HS-27A (cell line): ENCODE measurements around the gene ADAMTS14.

Experiments
- DNase-seq: peaks from one replicate; pipeline ENCODE4 v3.0.0-alpha.2; 2012; ENCODE audit warnings: low read depth, missing footprints

ADAMTS14 gene

DNA sequence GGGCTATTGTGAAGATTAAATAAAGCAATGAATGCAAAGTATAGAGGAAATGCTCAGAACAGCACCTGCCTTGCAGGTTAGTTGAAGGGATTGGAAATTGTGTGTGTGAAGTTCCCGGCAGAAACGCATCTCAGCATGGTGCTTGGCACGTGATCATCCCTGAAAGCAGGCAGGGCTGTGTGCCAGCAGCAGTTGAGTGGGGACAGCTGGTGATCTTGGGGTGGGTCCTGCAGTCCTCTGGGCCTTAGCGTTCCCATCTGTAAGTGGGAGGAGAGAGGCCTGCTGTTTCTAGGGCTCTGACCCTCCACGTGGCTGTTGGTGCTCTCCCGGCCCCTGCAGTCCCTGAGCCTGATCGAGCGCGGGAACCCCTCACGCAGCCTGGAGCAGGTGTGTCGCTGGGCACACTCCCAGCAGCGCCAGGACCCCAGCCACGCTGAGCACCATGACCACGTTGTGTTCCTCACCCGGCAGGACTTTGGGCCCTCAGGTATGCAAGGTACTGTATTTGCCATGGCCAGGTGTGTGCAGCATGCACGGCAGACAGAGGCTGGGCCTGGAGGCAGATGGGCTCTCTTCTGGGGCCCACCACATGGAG lies 57.6 kb downstream of the ADAMTS14 start:
- DNase-seq, result no peak

DNA sequence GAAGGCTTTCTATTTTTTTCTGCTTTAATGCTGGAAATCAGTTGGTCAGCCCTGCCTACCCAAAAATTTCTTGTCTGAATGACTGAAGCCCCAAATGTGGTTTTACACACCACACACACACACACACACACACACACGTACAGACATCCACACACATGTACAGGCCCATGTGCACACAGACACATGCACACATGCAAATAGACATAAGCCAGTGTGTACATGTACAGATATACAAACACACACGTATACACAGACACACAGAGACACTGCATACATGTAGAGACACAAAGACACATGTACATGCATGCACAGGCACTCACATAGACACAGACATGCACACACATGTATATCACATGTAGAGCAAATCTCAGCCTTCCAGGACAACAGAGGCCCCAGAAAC lies 58.6 kb downstream of the ADAMTS14 start:
- no peak for DNase-seq

DNA sequence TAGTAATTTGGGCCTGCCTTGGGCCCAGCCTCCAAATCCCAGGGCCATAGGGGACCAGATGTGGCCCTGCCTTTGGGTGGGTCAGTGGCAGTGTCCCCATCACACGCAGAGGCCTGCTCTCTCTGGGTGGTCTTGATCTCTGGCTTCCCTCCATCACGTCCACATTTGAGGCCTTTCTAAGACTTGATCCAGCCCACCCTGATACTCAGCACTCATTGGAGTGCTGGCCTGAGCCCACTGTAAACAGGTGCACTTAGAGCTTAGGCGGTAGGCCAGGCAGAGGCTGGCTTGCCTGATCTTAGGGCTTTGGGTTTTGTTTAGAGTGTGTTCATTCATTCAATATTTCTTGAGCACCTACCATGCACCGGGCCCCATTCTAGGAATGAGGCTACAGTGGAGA lies 60.3 kb downstream of the ADAMTS14 start:
- no peak for DNase-seq

DNA sequence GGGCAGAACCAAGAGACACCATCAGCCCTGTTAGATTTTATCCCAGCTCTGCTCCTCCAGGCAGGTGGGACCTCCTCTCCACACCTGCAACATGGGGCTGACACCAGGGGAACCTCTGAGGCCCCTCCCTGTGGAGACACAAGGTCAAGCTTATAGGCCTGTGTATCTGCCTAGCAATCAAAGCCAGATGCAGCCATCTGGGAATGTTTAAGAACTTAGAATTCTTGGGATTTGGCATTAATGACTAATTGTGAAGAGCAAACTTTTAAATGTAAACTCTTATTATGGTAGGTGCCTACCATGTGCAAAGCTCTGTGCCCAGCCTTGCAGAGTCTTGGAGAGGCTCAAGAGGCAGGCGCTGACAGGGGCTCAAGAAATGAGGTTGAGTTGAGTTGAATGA lies 60.7 kb downstream of the ADAMTS14 start:
- DNase-seq, result no peak

DNA sequence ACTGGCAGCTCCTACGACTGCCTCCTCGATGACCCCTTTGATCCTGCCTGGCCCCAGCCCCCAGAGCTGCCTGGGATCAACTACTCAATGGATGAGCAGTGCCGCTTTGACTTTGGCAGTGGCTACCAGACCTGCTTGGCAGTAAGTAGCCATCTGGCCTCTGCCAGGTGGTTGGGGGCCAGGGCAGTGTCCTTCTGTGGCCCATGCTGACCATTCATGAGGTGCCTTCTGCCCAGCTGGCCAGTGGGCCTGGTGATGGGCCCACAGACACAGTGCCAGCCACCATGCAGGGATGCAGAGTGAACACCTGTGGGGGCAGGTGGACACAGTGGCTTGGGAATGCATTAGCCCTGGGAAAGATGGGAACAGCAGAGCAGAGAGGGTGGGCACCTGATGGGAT lies 62.9 kb downstream of the ADAMTS14 start:
- no peak for DNase-seq

DNA sequence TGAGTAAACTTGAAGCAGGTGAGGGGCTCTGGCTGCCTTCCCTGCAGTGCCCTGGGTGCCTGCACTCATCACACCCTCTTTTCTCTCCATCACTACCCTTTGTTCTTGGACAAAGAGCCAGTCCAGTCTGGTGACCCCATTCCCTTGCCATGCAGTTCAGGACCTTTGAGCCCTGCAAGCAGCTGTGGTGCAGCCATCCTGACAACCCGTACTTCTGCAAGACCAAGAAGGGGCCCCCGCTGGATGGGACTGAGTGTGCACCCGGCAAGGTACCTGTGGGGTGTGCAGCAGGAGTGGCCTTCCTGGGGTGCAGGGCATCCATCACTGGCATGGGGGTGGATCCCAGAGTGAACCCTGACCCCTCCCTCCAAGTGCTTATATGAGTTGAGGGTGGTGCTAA lies 64.2 kb downstream of the ADAMTS14 start:
- DNase-seq, result no peak

DNA sequence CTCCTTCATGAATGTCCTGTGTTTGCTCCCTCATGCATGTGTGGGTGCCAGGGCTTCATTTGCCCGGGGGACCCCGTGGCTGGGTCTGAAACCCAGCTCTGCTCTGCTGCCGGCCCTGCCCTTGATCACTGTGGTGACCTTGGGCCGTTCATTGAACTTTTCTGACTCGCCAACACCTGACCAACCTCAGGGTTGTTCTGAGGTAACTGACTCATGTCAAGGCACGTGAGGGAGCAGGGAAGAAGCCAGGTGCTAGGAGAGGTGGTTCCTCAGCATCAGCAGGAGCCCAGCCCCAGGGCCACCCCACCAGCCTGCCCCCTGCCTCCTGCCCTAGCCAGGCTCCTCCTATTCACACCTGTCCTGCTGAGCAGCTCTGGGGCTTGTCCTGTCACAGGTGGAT lies 64.9 kb downstream of the ADAMTS14 start:
- no peak for DNase-seq

DNA sequence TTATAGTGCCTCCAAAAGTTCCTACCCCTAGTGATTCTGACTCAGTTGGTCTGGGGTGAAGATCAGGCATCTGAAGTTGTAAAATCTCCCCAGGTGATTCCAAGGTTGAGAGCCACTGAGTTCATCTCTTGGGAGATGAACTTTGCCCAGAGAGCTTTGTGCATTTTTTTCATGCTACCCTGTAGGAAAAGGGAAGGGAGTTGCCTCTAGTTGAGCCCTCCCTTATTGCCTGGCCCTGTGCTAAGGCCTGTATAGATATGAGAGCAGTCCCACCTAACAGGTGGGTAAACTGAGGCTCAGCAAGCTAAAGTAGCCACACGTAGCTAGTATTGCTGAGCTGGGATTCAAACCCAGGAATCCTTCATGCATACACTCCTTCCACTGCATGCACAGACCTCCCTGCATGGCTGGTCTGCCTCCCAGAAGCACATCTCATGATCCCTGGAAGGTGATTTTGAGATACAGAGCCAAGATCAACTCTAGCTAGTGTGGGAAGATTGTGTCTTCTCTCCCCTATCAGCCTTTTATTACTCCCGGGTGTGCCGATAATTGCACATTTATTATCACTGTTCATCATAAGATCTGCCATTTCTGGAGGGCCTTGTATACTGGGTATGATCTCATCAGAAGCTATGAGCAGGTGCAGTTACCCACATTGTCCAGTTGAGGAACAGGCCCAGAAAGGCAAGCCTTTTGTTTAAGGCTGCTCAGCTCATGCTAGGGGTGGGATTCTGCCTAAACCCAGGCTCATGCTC lies 65.9 kb downstream of the ADAMTS14 start:
- DNase-seq, result no peak

DNA sequence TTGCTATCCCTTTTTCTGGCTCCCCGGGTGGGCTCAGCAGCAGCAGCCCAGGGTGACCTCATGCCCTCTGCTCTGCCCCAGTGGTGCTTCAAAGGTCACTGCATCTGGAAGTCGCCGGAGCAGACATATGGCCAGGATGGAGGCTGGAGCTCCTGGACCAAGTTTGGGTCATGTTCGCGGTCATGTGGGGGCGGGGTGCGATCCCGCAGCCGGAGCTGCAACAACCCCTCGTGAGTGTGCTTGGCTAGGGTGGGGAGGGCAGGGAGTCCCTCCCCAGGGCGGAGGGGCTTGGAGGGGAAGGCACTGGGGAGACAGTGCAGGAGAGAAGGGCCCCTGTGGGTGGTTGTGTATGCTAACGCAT lies 66.4 kb downstream of the ADAMTS14 start:
- no peak for DNase-seq

DNA sequence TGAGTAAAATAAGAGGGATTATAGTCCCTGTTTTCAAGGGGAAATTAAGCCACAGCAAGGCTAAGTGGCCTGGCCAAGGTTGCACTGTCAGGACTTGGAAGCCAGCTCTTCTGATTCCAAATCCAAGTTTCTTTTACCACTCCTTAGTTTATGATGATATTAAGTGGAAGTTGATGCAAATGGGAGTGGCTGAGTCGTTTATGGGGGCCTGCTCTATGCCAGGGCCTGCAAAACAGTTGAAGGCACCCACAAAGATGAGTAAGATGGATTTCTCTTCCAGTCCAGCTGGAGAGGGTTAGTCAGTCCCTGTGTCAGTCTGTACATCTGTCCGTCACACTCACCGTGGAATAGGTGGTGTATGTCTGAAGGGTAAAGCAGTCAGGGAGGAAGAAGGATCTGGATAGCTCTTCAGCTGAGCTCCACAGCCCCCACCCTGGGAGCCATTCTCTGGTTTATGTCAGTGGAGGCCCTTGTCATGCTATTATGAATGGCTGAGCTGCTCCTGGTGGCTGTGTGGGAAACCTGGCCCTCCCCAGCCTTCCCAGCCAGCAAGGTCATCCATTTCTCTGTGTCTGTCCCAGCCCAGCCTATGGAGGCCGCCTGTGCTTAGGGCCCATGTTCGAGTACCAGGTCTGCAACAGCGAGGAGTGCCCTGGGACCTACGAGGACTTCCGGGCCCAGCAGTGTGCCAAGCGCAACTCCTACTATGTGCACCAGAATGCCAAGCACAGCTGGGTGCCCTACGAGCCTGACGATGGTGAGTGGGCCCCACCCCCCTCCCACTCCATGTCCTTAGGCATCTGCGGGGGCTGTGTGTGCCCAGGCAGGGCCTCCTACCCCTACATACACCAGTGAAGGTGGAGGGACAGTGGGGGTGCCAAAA lies 68.3 kb downstream of the ADAMTS14 start:
- DNase-seq, result no peak

DNA sequence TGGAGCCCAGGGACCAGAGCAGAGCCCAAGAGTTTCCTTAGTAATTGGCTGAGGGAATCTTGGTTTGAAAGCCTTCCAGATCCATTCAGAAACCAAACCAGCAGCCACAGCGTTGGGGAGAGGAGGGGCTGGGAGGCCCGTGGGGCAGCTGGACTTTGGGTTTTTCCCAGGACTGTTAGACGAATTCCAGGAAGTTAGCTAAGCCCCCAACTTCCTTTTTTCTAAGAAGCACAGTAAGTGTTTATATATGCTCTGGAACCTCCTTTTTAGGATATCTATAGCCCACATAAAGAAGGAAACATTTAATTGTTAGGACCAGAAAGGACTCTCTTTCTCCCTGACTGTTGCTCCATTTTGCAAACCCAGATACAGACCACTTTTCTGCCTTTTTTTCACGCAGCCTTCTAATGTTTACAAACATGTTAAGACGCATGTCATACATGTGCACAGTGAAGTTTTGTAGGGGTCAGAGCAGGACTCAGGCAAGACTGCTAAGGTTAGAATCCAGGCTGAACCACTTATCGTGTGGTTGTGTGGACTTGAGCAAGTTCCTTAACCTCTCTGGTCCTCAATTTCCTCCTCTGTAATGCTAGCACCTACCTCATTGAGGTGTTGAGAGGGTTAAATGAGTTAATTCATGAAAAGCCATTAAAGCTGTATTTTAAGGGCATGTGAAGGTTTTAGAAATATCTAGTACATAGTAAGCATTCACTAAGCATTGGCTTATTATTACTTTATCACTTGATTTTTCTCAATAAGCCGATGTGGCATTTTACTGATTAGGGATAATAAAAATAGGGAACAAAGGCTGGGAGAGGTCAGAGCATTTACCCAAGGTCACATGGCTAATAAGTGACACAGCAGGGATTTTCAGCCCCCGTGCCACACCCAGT lies 70.5 kb downstream of the ADAMTS14 start:
- no peak for DNase-seq

DNA sequence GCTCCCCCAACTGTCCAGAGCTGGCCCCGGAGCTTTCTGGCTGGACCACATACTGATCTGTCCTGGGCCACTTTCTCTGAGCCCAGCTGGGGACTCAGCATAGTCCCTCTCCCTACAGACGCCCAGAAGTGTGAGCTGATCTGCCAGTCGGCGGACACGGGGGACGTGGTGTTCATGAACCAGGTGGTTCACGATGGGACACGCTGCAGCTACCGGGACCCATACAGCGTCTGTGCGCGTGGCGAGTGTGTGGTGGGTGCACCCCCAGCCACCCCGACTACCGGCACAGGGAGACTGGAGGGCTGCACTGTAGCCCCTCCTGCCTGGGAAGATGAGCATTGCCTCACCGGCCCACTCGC lies 71.1 kb downstream of the ADAMTS14 start:
- DNase-seq, result no peak

DNA sequence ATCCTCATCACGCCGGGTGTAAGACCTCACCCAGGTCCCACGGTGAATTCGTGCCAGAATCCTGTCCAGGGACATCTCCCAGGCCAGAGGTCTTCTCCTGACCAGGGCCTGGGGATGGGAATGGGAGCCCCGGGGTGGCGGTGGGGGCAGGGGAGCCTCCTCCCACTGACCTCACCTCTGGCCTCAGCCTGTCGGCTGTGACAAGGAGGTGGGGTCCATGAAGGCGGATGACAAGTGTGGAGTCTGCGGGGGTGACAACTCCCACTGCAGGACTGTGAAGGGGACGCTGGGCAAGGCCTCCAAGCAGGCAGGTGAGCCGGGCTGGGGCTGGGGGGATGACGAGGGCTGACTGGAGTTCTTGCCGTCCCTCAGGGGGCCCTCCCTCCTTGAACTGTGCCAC lies 71.6 kb downstream of the ADAMTS14 start:
- no peak for DNase-seq

DNA sequence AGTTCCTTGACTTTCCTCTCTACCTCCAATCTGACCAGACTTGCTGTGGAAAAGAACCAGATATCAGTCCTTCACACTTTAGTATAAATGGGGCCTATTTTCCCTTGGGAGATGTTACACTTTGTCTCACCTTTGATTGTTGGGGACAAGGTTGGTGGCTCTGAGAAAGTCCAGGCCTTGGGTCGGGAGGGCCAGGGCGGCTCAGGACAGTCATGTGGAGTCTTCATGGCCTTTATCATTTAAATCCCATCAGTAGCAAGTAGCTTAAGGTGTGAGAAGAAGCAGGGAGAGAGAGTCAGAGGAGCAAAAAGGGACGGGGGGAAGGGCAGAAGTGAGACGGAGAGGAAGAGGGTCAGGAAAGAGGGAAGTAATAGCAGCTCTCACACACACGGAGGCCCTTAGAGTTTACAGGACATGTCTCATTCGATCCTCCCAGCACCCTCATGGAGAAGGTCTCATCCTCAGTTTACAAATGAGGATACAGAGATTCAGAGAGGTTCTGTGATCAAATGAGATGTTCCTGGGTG lies 72.4 kb downstream of the ADAMTS14 start:
- no peak for DNase-seq

DNA sequence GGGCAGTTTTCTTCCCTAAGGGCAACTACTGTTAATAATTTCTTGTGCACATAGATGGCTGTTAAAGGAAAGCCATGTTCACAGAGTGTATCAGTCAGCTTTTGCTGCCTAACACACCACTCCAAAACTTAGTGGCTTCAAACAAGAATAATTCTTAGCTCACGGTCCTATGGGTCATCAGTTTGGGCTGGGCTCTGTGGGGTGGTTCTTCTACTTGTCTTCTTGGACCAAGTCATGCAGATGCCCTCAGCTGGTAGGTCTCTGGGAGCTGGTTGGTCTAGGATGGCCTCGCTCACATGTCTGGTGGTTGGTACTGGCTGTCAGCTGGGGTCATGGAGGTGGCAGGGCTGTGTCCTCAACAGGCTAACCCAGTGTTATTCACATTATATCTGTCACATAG lies 73.2 kb downstream of the ADAMTS14 start:
- DNase-seq, result no peak

DNA sequence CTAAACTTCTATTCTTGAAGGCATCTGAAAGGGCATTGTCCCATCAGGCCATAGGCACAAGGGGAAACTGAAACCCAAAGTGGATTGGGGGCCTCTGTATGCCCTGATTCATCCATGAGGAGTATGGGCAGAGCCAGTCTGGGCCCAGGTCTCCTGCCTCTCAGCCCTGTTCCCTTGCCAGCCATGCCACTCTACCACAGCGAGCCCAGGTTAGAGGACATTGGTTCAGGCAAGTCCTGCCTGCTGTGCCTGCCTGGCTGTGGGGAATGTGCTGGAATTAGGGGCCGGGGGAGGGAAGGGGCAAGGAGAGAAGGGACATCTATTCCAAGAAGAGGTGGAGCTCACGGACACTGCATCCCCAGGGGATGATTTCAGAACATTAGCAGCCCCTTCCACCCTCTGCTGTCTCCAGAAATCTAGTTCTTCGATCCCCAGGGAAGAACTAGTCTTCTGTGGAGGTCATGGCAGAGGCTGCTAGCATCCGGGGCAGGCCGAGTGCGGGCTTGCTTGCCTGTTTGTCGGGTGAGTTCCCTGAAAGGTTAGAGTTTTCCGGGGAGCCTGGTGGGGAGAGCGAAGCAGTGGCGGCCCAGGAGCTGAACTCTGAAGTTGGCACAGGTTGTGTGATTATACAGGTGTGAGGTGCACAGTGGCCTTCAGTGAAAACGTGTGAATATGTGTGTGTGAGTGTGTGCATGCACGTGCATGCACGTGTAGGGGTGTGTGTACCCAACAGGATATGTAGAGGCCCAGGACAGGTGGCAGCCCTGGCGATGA lies 75.1 kb downstream of the ADAMTS14 start:
- DNase-seq, result no peak

DNA sequence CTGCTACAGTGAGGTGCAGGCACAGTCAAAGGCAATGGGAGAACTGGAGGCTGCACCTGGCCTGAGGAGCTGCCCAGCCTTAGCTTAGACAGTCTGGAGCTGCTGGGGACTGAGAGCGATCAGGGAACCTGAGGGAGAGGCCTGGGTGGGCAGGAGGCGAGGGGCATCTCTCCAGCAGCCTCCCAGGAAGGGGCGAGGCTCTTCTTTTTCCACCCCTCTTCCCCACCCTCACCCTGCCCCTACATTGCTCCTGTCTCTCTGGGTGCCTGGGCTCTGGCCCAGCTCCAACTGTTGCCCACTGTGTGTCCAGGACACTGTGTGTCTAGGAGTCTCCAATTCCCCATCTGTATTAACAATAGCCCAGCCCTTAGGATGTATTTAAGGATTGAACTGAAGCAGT lies 76.0 kb downstream of the ADAMTS14 start:
- no peak for DNase-seq

DNA sequence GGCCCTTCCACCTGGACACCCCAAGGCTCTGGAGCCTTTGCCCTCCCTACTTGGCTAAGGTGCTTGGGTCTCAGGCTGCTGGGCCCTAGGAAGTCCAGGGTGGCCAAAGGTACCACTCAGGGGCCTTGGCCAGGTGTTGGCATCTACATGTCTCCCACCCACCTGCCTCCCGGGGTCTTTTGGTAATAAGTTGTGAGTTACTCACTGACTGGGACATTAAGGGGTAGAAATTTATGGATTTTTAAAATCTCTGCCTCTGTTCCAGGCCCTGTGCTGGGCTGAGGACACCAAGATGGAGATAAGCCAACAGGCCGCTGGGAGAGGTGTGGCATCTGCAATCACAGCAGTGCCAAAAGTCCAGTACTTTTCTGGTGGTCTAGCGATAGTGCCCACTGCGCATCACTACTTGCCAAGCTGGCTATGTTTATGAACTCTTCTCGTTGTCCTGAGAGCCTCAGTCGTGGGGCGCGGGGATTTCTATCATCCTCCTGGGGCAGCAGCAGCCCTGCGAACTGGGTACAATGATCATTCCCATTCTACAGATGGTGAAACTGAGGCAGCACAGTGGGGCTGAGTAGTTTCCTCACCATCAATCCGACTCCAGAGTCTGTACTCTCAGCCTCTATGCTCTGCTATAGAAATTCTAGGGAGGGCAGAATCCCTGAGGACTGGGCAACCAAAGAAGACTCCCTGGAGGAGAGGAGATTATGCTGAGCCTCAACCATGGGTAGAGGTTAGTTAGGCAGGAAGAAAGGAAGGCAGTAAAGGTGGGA lies 76.7 kb downstream of the ADAMTS14 start:
- DNase-seq, result no peak

DNA sequence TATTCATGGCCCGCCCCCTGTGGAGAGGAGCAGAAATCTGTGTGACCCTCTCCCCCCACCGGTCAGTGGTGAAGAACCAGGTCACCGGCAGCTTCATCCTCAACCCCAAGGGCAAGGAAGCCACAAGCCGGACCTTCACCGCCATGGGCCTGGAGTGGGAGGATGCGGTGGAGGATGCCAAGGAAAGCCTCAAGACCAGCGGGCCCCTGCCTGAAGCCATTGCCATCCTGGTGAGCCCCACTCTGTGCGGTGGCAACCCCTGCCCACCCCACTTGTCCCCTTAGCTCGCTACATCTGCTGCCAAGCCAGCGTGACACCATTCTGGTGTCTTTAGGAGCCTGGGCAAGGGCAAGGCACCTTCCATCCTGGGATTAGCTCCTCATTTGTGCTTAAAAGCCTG lies 77.5 kb downstream of the ADAMTS14 start:
- DNase-seq, result no peak

DNA sequence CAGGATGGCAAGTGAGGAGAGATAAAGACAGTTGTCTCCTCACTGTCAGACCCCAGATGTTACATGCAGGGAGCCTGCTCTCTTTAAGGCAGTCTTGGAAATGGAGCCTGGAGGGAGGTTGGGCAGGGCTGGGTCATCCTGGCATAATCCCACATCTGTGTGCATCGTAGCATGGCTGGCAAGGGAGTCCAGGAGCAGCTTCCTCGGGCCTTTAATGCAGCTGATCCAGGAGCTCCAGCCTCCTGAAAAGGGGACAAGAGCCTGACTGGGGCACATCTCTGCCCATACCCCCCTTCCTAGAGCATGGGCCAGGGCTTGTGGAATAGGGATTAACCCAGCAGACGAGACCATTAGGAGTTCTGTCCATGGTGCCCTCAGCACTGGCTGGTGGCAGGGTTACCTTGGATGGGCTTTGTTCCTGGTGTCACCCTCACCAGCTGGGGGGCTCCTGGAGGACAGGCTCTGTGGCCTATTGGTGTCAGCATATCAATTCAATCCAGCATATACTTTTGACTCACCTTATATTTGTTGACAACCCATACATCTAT lies 77.9 kb downstream of the ADAMTS14 start:
- no peak for DNase-seq
